Iris pigment epithelial cell (primary cell): ENCODE results near the gene MFAP2.

Source experiments
- DNase-seq: peaks from one replicate; pipeline ENCODE4 v3.0.0-alpha.2; 2011; ENCODE audit warnings: low read depth

MFAP2 gene

GRCh38 chr1:16980473-16981268, at the start of gene MFAP2:
Gene MFAP2, minus strand, starts transcription at chr1:16980620. Its CDS starts 2,347 bp downstream, at chr1:16978273.
- no peak for DNase-seq

GRCh38 chr1:17030206-17030605, 49.8 kb upstream of the MFAP2 start:
- DNase-seq: no peak

- no peak for DNase-seq
Observed at GRCh38 chr1:17028662-17029188, 48.3 kb upstream of the MFAP2 start.

- no peak for DNase-seq
Observed at GRCh38 chr1:17027900-17028299, 47.5 kb upstream of the MFAP2 start.

GRCh38 chr1:17027403-17027802, 47.0 kb upstream of the MFAP2 start:
- DNase-seq: no peak

GRCh38 chr1:17024721-17025120, 44.3 kb upstream of the MFAP2 start:
- DNase-seq: no peak

- DNase-seq: no peak
Observed at GRCh38 chr1:17023573-17023972, 43.2 kb upstream of the MFAP2 start.

GRCh38 chr1:17023102-17023501, 42.7 kb upstream of the MFAP2 start:
- DNase-seq: no peak

GRCh38 chr1:17021896-17022295, 41.5 kb upstream of the MFAP2 start:
- no peak for DNase-seq

GRCh38 chr1:17020502-17020901, 40.1 kb upstream of the MFAP2 start:
- DNase-seq: no peak

GRCh38 chr1:17018849-17019248, 38.4 kb upstream of the MFAP2 start:
- no peak for DNase-seq

- DNase-seq: no peak
Observed at GRCh38 chr1:17017435-17017834, 37.0 kb upstream of the MFAP2 start.

- DNase-seq: peak; percentile 70
Observed at GRCh38 chr1:17016317-17016661, 35.9 kb upstream of the MFAP2 start.

- no peak for DNase-seq
Observed at GRCh38 chr1:17014671-17015567, 34.5 kb upstream of the MFAP2 start.

GRCh38 chr1:17013491-17014320, 33.3 kb upstream of the MFAP2 start:
- no peak for DNase-seq

- no peak for DNase-seq
Observed at GRCh38 chr1:17012775-17013490, 32.5 kb upstream of the MFAP2 start.

- peak; percentile 72 for DNase-seq
Observed at GRCh38 chr1:17011439-17012307, 31.3 kb upstream of the MFAP2 start, which contains the start of gene ATP13A2. Gene ATP13A2, minus strand, starts transcription at chr1:17011928. Its CDS starts 190 bp downstream, at chr1:17011738.

- no peak for DNase-seq
Observed at GRCh38 chr1:17011092-17011438, 30.6 kb upstream of the MFAP2 start.

- no peak for DNase-seq
Observed at GRCh38 chr1:17009706-17010105, 29.3 kb upstream of the MFAP2 start.

- DNase-seq: no peak
Observed at GRCh38 chr1:17008208-17008855, 27.9 kb upstream of the MFAP2 start.
